Measurements from ENCODE around the gene PDCD1. TPM values are rescaled to one million over a fixed set of nuclear protein-coding genes. Genes with fewer than 3 reads are reported as not detected.

Gene PDCD1
- total RNA-seq, 1 donor from 2014 or later, result not detected

DNA sequence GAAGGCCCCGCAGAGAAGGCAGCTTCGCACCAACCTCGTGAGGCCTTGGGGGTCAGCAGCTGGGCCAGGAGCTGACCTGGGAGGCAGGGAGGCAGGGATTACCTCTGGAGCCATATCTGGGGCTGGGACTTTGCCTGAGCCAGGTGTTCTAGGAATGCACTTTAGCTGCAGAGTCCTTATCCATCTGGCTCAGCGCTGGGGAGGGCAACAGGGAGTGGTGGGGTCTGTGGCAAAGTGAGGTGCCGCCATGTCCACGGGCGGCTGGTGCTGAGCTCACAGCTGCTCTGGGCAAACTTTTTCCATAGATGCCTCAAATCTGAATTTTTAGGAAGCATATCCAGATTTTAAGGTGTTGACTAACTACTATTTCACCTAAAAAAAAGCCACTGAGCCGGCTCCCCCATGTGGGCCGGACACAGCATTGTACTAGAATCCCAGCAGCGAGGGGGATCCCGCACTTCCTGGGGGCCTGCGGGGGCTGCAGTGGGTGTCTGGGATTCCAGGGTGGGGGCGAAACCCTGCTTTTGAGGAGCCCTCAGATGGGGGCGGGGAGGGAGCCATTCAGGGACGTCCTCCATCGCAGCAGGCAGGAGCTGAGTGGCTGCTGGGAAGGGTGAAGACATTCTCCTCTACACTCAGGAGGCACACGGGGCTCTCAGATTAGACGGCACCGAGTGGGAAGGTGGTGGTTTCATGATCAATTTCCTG, 45.5 kb upstream of the PDCD1 start:
- DNase-seq (ENCODE audit: low read depth) (no peak), FAIRE-seq (no peak)
- TF ChIP-seq, protein P1, sequence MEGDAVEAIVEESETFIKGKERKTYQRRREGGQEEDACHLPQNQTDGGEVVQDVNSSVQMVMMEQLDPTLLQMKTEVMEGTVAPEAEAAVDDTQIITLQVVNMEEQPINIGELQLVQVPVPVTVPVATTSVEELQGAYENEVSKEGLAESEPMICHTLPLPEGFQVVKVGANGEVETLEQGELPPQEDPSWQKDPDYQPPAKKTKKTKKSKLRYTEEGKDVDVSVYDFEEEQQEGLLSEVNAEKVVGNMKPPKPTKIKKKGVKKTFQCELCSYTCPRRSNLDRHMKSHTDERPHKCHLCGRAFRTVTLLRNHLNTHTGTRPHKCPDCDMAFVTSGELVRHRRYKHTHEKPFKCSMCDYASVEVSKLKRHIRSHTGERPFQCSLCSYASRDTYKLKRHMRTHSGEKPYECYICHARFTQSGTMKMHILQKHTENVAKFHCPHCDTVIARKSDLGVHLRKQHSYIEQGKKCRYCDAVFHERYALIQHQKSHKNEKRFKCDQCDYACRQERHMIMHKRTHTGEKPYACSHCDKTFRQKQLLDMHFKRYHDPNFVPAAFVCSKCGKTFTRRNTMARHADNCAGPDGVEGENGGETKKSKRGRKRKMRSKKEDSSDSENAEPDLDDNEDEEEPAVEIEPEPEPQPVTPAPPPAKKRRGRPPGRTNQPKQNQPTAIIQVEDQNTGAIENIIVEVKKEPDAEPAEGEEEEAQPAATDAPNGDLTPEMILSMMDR (IDR thresholded peaks at IDR 0.05; ENCODE audit: insufficient read depth, low read length, severe bottlenecking), result no peak
- H3K36me3 ChIP-seq (ENCODE audit: control insufficient read depth, insufficient read depth, low read length), result no peaks in the 10 kb centered on the region
- H3K4me3 ChIP-seq (ENCODE audit: low read depth, low read length), result no peak overlapping the region
- no peaks in the 10 kb centered on the region for H3K27me3 ChIP-seq (ENCODE audit: control insufficient read depth, insufficient read depth, low read length)

DNA sequence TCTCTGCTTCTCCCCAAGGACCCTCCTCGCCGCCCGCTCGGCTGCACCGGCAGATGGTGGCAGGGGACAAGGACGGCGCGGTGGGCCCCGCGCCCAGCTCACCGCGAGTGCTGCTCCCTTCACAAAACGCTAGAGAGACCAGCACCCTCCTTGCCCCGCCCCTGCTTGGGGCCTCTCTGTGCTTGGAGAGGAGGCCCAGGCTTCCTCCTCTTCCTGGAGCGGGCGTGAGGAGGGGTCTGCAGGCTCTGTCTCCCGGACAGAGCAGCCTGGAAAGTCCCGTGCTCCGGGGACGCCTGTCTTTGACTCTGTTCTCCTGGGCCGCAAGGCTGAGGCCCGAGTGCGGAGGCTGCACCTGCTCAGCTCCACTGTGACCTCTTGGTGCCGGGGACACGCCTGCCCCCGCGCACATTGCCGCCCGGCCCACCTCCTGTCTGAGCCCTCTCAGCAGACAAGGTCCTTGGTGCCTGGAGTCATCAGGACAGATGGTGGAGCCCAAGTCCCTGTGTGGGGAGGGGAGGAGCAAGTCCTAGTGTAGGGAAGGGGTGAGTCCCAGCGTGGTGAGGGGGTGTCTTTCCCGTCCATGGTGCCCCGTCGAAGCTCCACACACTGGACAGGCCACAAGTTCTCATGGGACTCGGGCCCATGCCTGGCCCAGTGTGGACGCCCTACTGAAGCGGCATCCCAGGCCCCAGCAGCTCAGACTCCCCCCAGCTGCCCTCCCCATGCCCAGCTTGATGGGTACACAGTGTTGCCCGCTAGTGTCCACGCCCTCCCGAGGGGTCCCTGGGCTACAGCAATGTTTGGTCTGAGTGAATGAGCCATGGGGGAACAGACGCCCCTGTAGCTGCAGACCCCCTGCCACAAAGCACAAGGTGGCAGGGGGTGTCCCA, 44.7 kb upstream of the PDCD1 start:
- FAIRE-seq, result no peak
- TF ChIP-seq, protein P1 (IDR thresholded peaks at IDR 0.05; ENCODE audit: insufficient read depth, low read length, severe bottlenecking), result no peak

DNA sequence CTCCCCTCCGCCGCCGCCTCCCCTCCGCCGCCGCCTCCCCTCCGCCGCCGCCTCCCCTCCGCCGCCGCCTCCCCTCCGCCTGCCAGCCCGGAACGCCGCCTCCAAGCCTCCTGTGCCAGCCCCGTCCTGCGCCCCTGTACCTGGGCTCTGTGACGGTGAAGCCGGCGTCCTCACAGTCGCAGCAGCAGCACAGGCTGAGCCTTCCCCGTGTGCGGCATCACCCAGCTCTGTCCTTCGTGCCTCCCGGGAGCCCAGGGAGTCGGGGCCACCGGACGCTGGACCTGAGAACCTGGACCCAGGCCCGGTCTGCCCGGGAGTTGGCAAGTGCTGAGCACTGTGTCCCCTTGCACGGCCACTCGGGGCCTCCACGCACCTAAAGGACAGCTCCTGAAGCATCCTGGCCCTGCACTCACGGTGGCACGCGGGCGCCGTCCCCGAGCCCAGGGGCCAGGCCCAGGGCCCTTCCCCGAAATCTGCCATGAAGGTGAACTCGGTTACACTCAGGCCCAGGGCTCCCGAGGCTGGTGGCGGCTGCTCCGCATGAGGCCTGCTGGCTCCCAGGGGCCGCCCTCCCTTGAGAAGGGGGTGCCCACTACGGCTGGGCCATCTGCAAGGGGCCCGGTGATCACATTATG, 43.8 kb upstream of the PDCD1 start:
- Histone ChIP-seq H3K36me3 (ENCODE audit: control insufficient read depth, insufficient read depth, low read length) (no peaks in the 10 kb centered on the region), H3K4me3 (ENCODE audit: low read depth, low read length) (no peak overlapping the region), H3K27me3 (ENCODE audit: control insufficient read depth, insufficient read depth, low read length) (no peaks in the 10 kb centered on the region)
- TF ChIP-seq, protein P1 (IDR thresholded peaks at IDR 0.05; ENCODE audit: insufficient read depth, low read length, severe bottlenecking), result no peak
- no peak for FAIRE-seq
- no peak for DNase-seq (ENCODE audit: low read depth)

More for the DNA sequence above, 44.7 kb upstream of the PDCD1 start:
- DNase-seq (ENCODE audit: low read depth), result no peak
- Histone ChIP-seq H3K27me3 (ENCODE audit: control insufficient read depth, insufficient read depth, low read length) (no peaks in the 10 kb centered on the region), H3K36me3 (ENCODE audit: control insufficient read depth, insufficient read depth, low read length) (no peaks in the 10 kb centered on the region), H3K4me3 (ENCODE audit: low read depth, low read length) (no peak overlapping the region)

DNA sequence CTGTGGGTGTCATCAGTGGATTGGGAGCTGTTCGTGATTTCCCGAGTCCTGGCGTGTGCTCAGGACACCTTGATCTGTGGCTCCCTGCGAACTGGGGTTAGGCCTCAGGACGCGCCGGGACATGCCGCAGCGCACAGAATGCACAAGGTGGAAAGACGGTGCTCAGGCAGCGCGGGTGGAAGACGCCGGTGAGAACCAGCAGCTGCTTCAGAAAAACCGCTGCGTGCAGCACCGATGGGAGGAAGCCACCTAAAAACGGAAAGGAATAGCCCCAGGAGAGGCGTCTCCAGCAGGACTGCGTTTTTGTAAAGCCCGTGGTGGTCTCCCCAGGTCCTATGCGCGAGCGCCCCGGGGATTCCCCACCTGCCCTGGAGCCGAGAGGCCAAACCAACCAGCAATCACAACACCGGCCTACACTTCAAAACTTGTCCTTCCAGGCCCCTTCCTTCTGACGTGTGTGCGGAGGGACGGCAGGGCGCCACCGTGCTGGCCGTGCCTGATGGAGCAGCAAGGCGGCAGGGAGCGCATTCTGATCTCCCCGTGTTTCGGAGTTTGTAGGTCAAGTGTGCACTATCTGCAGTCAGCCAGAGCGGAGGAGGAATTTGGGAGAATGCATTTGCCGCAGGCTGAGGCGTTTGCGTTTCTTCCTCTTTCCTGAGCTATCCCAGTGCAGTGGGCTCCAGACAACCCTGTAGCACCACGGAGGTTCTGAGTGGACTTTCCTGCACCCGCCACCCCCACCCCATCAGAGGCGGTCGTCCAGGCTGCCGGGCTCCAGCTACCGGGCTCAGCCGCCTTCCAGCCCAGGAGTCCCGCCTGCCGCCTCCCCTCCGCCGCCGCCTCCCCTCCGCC, 43.0 kb upstream of the PDCD1 start:
- DNase-seq (ENCODE audit: low read depth) (peak; percentile 42), FAIRE-seq (no peak)
- TF ChIP-seq, protein P1 (IDR thresholded peaks at IDR 0.05; ENCODE audit: insufficient read depth, low read length, severe bottlenecking), result no peak
- H3K36me3 ChIP-seq (ENCODE audit: control insufficient read depth, insufficient read depth, low read length), result no peaks in the 10 kb centered on the region
- no peaks in the 10 kb centered on the region for H3K27me3 ChIP-seq (ENCODE audit: control insufficient read depth, insufficient read depth, low read length)
- peak overlapping the region; percentile 18 for H3K4me3 ChIP-seq (ENCODE audit: low read depth, low read length)

DNA sequence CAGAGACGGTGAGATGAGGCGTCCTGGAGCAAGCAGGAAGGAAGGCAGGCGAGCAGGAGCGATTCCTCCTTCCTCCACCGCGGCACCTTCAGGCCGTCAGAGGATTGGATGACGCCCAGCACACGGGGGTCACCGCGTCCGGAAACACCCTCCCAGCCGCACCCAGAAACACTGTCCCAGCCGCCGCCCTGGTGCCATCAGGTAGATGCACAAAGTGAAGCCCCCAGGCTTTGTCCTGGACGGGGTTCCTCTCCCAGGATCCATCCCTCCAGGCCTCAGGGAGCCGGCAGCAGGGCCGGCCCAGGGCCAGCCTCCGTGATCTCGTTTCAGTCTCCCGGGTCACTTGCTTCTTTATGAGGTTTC, 42.3 kb upstream of the PDCD1 start:
- Histone ChIP-seq H3K27me3 (ENCODE audit: control insufficient read depth, insufficient read depth, low read length) (no peaks in the 10 kb centered on the region), H3K4me3 (ENCODE audit: low read depth, low read length) (no peak overlapping the region), H3K36me3 (ENCODE audit: control insufficient read depth, insufficient read depth, low read length) (no peaks in the 10 kb centered on the region)
- TF ChIP-seq, protein P1 (IDR thresholded peaks at IDR 0.05; ENCODE audit: insufficient read depth, low read length, severe bottlenecking), result no peak
- DNase-seq (ENCODE audit: low read depth) (no peak), FAIRE-seq (no peak)
